SK-N-MC (cell line): ENCODE results near the gene ABCB11.

Source experiments
- EZH2 ChIP-seq: fragments of 200-600 bp; sonication (generic); IDR thresholded peaks from one replicate; pipeline ENCODE4 v1.6.1; 2017; ENCODE audit warnings: antibody characterized with exemption
- FOXP2 ChIP-seq: optimal IDR thresholded peaks from 2 replicates; pipeline ENCODE3; 2011; ENCODE audit warnings: mild to moderate bottlenecking, moderate library complexity; ENCODE audit not compliant: insufficient read depth; ENCODE audit errors: extremely low read length, control extremely low read depth
- POLR2AphosphoS5 ChIP-seq: IDR thresholded peaks from 2 replicates; pipeline ENCODE4 v1.6.1; 2012; ENCODE audit warnings: mild to moderate bottlenecking, low read depth, low read length, borderline replicate concordance

DNA sequence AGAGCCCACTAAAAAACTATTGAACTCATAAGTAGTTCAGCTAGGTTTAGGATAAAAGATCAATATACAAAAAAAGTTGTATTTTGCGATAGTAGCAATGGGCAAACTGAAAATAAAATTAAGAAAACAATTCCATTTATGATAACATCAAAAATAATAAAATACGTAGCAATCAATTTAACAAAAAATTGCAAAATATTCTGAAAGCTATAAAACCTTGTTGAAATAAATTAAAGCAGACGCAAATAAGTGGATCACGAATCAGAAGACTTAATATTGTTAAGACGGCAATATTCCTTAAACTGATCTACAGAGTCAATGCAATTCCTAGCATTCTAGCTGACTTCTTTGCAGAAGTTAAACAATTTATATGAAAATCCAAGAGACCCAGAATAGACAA is 24.5 kb downstream of the ABCB11 start:
- TF ChIP-seq EZH2 (no peak), POLR2AphosphoS5 (no peak), FOXP2 (no peak)
